Kidney epithelial cell (primary cell): ENCODE data around the gene SLC5A10. TPM values are rescaled to one million over a fixed set of nuclear protein-coding genes. Genes with fewer than 3 reads are reported as not detected.
"Not testable (repeated sequence)": the region's sequence is repeated elsewhere in the genome, so short reads cannot be mapped to it uniquely, and the experiment has no call there.

Experiments
- DNase-seq: peaks from one replicate; pipeline ENCODE4 v3.0.0-alpha.2; 2010; ENCODE audit warnings: low read depth
- H3K27me3 ChIP-seq: 2 replicates; pipeline ENCODE4 v1.6.0; 2011; ENCODE audit warnings: low read length; ENCODE audit not compliant: control insufficient read depth, insufficient read depth
- H3K36me3 ChIP-seq: 2 replicates; pipeline ENCODE4 v1.5.1; 2011; ENCODE audit warnings: low read length; ENCODE audit not compliant: control insufficient read depth, insufficient read depth
- H3K4me3 ChIP-seq: 2 replicates; pipeline ENCODE4 v1.5.1; 2011; ENCODE audit warnings: low read depth, mild to moderate bottlenecking, control low read depth, low read length
- CTCF ChIP-seq: IDR thresholded peaks from 2 replicates; pipeline ENCODE4 v1.5.1; 2011; ENCODE audit warnings: mild to moderate bottlenecking, moderate library complexity, low read length, control low read depth, inconsistent platforms; ENCODE audit not compliant: insufficient read depth, poor library complexity, severe bottlenecking
- total RNA-seq: library from RNA; depleted of rRNA; stranded (reverse); fragments of >200 nt; gene quantifications from 2 replicates; pipeline ENCODE4 v1.2.3, GENCODE V29; 2015

SLC5A10 gene
- total RNA-seq, 1 donor from 2014 or later = not detected

DNA sequence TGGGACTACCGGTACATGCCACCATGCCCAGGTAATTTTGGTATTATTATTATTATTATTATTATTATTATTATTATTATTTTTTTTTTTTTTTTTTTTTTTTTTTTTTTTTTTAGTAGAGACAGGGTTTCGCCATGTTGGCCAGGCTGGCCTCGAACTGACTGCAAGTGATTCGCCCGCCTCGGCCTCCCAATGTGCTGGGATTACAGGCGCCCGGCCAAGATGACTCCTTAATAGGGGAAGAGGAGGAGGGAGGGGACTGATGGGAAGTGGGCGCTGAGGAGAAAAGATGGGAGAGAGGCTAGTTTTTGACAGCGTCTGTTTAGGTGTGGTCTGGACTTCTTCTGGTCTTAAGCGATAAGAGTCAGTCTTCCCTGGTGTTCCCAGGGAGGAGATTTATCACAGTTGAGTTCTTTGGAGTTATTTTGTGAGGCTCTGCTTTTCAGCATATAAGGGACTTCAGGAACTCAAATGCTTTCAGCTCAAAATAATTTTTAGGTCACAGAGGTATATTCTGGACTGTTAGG, 34.4 kb upstream of the SLC5A10 start:
- no peak for DNase-seq

DNA sequence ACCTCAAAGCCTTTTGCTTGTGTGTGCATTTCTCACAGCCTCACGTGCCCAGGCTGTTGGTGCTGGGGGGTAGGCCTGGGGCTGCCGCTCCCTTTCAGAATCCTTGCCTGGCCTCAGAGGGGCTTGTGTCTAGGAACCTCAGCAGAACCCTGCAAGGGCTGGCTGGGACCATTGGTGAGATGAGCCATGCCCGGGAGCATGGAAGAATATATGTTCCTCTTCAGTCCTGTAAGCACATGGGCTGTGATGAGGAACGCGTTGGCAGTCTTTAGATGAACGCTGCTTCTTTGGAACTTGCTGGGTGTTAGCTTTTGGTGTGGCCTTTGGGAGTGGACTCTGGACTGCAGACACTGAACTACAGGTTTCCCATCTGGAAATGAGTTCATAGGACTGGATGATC, 32.0 kb upstream of the SLC5A10 start:
- TF ChIP-seq CTCF = no peak
- DNase-seq = no peak
- H3K27me3 ChIP-seq = no peaks in the 10 kb centered on the region

More for the DNA sequence above, 34.4 kb upstream of the SLC5A10 start:
- no peak overlapping the region for H3K4me3 ChIP-seq
- no peaks in the 10 kb centered on the region for H3K27me3 ChIP-seq
- H3K36me3 ChIP-seq = peaks cover 1% of the 10 kb centered on the region
- no peak for TF ChIP-seq CTCF

GRCh38 chr17:18920911-18921441, 31.0 kb upstream of the SLC5A10 start:
- H3K27me3 ChIP-seq = no peaks in the 10 kb centered on the region
- no peak for DNase-seq
- no peak overlapping the region for H3K4me3 ChIP-seq
- H3K36me3 ChIP-seq = peaks cover 1% of the 10 kb centered on the region
- TF ChIP-seq CTCF = no peak

More for the DNA sequence above, 32.0 kb upstream of the SLC5A10 start:
- Histone ChIP-seq H3K36me3 (peaks cover 1% of the 10 kb centered on the region), H3K4me3 (no peak overlapping the region)

GRCh38 chr17:18921485-18921884, 30.5 kb upstream of the SLC5A10 start:
- no peak for TF ChIP-seq CTCF
- Histone ChIP-seq H3K4me3 (no peak overlapping the region), H3K27me3 (no peaks in the 10 kb centered on the region), H3K36me3 (peaks cover 1% of the 10 kb centered on the region)
- DNase-seq = no peak

DNA sequence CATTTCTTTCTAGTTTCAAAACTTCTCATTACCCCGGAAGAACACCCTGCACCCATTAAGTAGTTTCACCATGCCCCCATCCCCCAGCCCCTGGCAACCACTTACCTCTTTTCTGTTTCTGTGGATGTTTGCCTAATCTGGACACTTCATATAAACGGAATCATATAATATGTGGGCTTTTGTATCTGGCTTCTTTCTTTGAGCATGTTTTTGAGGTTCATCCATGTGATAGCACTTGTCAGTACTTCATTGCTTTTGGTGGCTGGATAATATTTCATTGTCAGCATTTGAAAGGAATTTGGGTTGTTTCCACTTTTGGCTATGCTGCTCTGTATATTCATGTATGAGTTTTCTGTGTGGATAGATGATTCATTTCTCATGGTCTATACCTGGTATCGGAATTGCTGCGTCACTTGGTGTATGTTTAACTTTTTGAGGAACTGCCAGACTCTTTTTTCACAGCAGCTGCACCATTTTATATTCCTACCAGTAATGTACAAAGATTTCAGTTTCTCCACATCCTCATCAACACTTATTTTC, 30.0 kb upstream of the SLC5A10 start:
- no peaks in the 10 kb centered on the region for H3K27me3 ChIP-seq
- H3K4me3 ChIP-seq = no peak overlapping the region
- DNase-seq = peak; percentile 31
- no peak for TF ChIP-seq CTCF
- peaks cover 1% of the 10 kb centered on the region for H3K36me3 ChIP-seq

DNA sequence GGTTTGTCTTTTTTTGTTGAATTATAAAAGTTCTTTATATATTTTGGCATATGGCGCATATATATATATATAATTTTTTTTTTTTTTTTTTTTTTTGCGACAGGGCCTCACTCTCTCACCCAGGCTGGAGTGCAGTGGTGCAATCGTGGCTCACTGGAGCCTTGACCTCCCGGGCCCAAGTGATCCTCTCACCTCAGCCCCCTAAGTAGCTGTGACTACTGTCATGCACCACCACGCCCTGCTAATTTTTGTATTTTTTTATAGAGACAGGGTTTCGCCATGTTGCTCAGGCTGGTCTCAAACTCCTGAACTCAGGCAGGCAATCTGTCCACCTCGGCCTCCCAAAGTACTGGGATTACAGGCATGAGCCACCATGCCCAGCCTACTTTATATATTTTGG, 29.4 kb upstream of the SLC5A10 start:
- H3K36me3 ChIP-seq, DNase-seq, H3K4me3 ChIP-seq, H3K27me3 ChIP-seq: not testable (repeated sequence)
